ENCODE data around the gene GARIN5A. TPM values are rescaled to one million over a fixed set of nuclear protein-coding genes. Genes with fewer than 3 reads are reported as not detected.
A peak's percentile ranks its signal among the peaks of the same experiment; 100 is the strongest.

The GARIN5A gene
- total RNA-seq, 2 experiments from 2014 or later: 0.77 to 0.88 TPM

DNA sequence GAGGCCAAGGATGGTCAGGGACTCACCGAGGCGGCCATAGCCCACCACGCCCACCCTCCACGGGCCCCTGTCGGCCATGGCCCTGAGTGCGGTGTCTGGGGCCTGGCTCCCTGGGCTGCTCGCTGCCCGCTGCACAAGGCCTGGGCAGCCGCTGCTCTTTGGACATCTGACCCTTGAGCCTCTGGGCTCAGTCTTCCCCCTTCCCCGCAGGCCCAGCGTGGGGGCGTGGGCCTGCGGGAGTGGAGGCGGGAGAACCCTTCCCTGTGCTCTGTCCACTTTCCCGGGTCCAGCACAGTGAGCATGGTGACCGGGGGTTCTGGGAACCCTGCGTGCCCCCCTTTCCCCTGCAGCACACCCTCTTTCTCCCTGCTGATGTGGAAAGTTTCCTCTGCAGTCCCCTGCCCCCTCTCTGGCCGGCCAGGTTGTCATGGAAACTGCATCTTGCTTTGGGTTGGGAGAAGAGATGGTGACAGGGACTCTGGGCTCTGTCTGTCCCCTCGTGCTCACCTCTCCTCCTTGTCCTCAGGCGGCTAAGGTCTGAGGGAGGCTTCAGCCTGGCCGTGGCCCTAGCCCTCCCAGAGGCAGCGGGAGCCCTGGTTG lies 37.2 kb upstream of the GARIN5A start, which contains the start of gene ASPDH:
ASPDH (minus strand) TSS at position 168 of the 600 bp plus-strand sequence; CDS start at position 78, 90 bp downstream.
- POLR2A ChIA-PET: no interaction called here
- CTCF ChIA-PET: no interaction called here
- no peak for DNase-seq
- Mint-ChIP-seq H3K36me3 (peaks cover 3% of the 10 kb centered on the region), H3K9me3 (no peaks in the 10 kb centered on the region), H3K4me1 (ENCODE audit: low read depth) (peaks cover 18% of the 10 kb centered on the region), H3K27ac (no peak within 1 kb of the TSS), H3K27me3 (peaks cover 6% of the 10 kb centered on the region), H3K4me3 (no peak within 1 kb of the TSS)
- intact Hi-C loops (cut with micrococcal nuclease): no loop called here

DNA sequence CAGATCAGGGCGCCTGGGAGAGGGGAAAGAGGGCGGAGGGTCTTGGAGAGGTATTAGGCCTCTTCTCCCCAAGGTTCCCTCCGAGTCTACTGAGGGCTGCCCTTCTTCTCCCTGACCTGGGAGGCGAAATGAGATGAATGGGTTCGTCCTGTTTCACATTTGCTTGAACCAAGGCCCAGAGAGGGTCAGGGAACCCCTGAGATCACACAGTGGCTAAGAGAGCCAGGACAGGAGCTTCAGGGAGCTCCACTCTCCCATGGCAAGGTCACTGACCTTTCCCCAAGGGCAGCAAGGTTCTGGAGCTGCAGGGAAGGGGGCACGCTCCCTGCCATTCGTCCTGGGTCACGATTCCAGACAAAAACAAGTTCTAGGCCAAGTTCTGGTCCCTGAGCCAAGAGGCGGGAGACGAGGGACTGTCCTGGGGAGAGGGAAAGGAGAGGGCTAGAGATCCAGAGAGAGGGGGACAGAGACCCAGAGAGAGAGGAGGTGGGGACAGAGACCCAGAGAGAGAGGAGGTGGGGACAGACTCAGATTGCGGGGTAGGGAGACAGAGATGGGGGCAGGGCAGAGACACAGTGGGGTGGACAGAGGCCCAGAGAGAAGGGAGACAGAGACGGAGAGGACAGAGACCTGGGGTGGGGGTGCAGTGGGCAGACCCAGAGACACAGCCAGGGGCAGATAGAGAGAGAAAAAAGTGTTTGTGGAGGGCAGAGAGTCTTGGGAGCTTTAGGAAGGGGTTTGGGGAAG lies 36.5 kb upstream of the GARIN5A start:
- Mint-ChIP-seq H3K9me3 (no peaks in the 10 kb centered on the region), H3K4me3 (no peak overlapping the region)

DNA sequence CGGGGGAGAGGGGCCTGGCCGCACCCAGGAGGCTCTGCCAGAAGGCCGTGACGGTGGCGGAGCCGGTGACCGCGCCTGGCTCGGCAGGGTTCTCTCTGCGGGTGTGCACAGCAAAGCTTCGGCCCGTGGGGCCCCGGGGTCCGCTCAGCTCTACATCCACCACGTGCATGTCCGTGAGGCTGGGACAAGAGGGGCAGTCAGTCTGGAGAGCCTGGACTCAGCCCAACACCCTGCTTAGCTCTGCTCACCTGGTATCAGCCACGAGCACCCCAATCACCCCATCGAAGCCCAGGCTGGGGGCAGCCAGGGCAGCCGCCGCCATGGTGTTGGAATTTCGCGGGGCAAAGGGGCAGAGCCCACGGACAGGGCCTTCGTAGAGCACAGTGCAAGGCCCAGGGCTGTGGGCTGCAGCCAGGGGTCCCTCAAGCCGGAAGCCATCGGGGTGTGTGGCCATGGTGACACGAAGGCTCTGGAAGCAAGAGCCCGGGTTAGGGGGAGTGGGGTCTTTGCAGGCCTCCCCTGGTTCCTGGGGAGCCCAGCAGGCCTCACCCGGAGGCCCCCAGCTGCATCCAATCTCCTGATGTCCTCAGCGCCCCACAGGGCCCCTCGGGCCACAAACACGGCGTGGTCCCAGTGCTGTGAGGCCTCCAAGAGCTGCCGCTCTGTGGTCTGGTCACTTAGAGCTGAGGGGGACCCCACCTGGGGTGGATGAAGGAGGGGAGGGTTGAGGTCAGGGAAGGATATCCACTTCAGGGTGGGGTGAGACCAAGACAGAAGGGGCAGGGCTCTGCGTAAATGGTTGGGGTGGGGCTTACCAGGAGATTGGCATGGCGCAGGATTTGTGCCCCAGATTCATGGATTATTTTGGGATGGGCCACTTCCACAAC lies 35.7 kb upstream of the GARIN5A start:
- DNase-seq: no peak
- ChIA-PET CTCF (interaction anchor here (0.9 to 2.2 kb wide), 2 partner anchors 26 to 44 kb away, joined by 5 to 9 read pairs; no protein-coding TSS in a partner anchor), POLR2A (interaction anchor here (1.0 to 1.6 kb wide), 2 partner anchors 10 to 36 kb away, joined by 3 to 4 read pairs; partner anchors contain the start of genes EMC10 and GARIN5A)
- intact Hi-C loops (cut with micrococcal nuclease): no loop called here
- Mint-ChIP-seq H3K27me3 (peaks cover 5% of the 10 kb centered on the region), H3K27ac (no peak overlapping the region), H3K9me3 (no peaks in the 10 kb centered on the region), H3K36me3 (peaks cover 3% of the 10 kb centered on the region), H3K4me1 (ENCODE audit: low read depth) (peaks cover 18% of the 10 kb centered on the region), H3K4me3 (no peak overlapping the region)

More for the DNA sequence above, 36.5 kb upstream of the GARIN5A start:
- H3K36me3 Mint-ChIP-seq: peaks cover 3% of the 10 kb centered on the region
- H3K4me1 Mint-ChIP-seq (ENCODE audit: low read depth): peaks cover 18% of the 10 kb centered on the region
- no peak overlapping the region for H3K27ac Mint-ChIP-seq
- intact Hi-C loops (cut with micrococcal nuclease): no loop called here
- ChIA-PET CTCF (no interaction called here), POLR2A (no interaction called here)
- H3K27me3 Mint-ChIP-seq: peaks cover 5% of the 10 kb centered on the region
- DNase-seq: no peak

DNA sequence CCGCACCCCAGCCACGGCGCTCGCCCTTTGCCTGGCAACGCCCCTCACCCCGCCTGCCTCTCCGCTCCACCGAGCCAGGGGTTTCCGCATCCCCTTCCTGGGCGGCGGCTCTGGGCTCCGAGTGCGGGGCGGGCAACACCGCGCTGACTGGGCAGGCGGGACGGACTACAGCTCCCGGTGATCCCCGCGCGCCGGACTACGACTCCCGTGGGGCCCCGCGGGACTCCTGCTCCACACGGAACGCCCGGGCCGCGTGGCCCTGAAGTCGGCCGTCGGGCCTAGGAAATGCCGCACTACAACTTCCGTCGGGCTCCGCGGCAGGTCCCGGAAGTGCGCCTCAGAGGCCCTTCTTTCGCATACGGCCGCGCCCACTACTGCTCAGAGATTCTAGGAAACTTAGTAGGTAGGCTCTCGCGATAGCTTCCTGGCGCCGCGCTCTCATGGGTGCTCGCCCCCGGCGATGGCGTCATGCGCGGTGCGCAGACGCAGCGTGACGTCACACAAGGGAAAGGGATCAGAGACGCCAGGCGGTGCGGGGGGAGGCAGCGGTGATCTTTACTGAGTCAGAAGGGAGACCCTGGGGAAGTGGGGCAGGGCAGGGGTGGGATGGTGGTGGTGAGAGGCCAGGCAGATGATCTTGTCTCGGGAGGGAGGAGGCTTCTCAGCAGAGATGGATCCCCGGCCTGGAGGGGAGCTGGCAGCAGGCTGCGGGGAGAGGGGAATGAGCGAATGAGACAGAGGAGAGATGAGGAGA lies 34.6 kb upstream of the GARIN5A start, which contains the start of gene JOSD2:
JOSD2 (minus strand) TSS at position 123 of the 754 bp plus-strand sequence. CDS start 760 bp downstream, outside the sequence.
- intact Hi-C loops (cut with micrococcal nuclease): loop anchor here (1.0 to 2.0 kb wide), 5 partner anchors 35 to 598 kb away; partner anchors contain the start of genes CTU1, EMC10, GARIN5A and VRK3
- Mint-ChIP-seq H3K36me3 (peaks cover 3% of the 10 kb centered on the region), H3K9me3 (no peaks in the 10 kb centered on the region), H3K4me1 (ENCODE audit: low read depth) (peaks cover 18% of the 10 kb centered on the region), H3K27me3 (peaks cover 5% of the 10 kb centered on the region), H3K4me3 (peak within 1 kb of the TSS; percentile 87), H3K27ac (peak within 1 kb of the TSS; percentile 82)
- peak; percentile 98 for DNase-seq
- POLR2A ChIA-PET: interaction anchor here (0.6 to 1.6 kb wide), 6 partner anchors 11 to 154 kb away, joined by 3 to 6 read pairs (median 4); partner anchors contain the start of genes EMC10, GARIN5A and NR1H2
- CTCF ChIA-PET: interaction anchor here (0.8 to 2.2 kb wide), 4 partner anchors 25 to 154 kb away, joined by 4 to 9 read pairs (median 5); no protein-coding TSS in a partner anchor

DNA sequence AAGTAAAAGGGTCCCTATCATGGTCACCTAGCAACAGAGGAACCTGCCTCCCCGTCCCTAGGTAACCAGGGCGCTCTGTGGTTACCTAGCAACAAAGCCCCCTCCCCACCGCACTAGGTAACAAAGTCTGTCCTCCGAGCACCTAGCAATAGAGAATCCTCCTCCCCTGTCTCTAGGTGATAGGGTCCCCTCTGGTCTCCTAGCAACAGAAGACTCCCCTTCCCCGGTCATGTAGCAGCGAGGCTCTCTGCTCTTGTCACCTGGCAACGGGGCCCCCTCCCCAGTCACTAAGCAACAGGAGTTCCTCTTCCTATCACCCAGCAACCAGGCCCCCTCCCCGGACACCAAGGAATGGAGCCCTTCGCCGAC lies 34.0 kb upstream of the GARIN5A start:
- Mint-ChIP-seq H3K27ac (peak overlapping the region; percentile 82), H3K27me3 (peaks cover 5% of the 10 kb centered on the region)
- POLR2A ChIA-PET: interaction anchor here (0.6 to 1.0 kb wide), 4 partner anchors 32 to 153 kb away, joined by 3 to 6 read pairs (median 4); partner anchors contain the start of gene NR1H2

DNA sequence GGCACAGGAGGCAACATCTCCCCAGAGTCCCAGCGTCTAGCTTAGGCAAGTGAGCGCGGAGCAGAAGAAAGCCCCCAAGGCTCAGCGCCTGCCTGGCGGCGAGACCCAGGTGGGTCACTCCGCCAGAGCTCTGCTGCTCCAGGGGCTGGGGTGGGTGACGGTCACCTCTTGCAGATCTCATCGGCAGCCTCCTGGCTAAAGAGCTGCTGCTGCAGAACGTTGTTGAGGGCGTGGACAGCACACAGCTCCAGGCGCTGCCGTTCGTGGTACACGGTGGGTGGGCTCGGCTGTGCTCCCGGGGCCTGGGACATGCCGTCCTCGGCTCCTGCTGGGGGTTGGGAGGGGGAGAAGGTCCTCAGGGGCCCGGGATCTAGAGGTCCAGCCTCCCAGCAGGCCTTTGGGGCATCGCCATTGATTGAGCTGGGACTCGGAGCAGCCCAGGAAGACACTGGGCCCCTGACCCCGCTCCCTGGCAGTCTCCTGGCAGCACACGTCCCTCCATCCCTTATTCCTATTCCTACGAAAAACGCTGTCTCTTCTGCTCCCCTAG lies 33.5 kb upstream of the GARIN5A start:
- Mint-ChIP-seq H3K36me3 (peaks cover 3% of the 10 kb centered on the region), H3K4me3 (peak overlapping the region; percentile 87), H3K27ac (peak overlapping the region; percentile 82), H3K4me1 (ENCODE audit: low read depth) (peaks cover 18% of the 10 kb centered on the region), H3K27me3 (peaks cover 5% of the 10 kb centered on the region), H3K9me3 (no peaks in the 10 kb centered on the region)
- ChIA-PET CTCF (interaction anchor here (1.2 to 2.2 kb wide), 2 partner anchors 22 to 46 kb away, joined by 3 to 9 read pairs; no protein-coding TSS in a partner anchor), POLR2A (no interaction called here)
- DNase-seq: no peak
- intact Hi-C loops (cut with micrococcal nuclease): loop anchor here (2.0 kb wide), 2 partner anchors 149 to 599 kb away; partner anchors contain the start of gene CTU1

More for the DNA sequence above, 34.0 kb upstream of the GARIN5A start:
- peak overlapping the region; percentile 87 for H3K4me3 Mint-ChIP-seq
- intact Hi-C loops (cut with micrococcal nuclease): loop anchor here (1.0 to 2.0 kb wide), 5 partner anchors 34 to 598 kb away; partner anchors contain the start of genes CTU1, EMC10, GARIN5A and VRK3
- peaks cover 18% of the 10 kb centered on the region for H3K4me1 Mint-ChIP-seq (ENCODE audit: low read depth)
- H3K36me3 Mint-ChIP-seq: peaks cover 3% of the 10 kb centered on the region
- DNase-seq: no peak
- H3K9me3 Mint-ChIP-seq: no peaks in the 10 kb centered on the region
- CTCF ChIA-PET: interaction anchor here (0.8 to 2.2 kb wide), 3 partner anchors 24 to 154 kb away, joined by 4 to 9 read pairs (median 5); no protein-coding TSS in a partner anchor

DNA sequence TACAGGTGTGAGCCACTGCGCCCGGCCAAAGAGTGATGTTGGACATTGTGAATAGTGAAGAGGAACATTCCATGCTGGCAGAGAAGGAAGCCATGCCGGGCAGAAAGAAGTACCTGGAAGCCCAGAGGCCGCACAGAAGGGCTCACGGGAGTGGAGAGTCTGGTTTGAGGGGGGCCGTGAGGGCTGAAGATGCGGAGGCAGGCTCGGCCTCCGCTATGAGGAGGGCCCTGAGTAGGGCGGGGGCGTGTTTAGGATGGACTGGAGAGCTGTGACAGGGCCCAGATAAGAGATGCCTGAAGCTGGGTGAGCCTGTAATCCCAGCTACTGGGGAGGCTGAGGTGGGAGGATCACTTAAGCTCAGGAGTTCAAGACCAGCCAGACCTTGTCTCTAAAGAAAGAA lies 32.7 kb upstream of the GARIN5A start:
- no peaks in the 10 kb centered on the region for H3K9me3 Mint-ChIP-seq
- peaks cover 3% of the 10 kb centered on the region for H3K36me3 Mint-ChIP-seq
- CTCF ChIA-PET: interaction anchor here (0.6 to 1.2 kb wide), 3 partner anchors 21 to 35 kb away, joined by 3 to 6 read pairs (median 4); no protein-coding TSS in a partner anchor
- peak overlapping the region; percentile 42 for H3K27ac Mint-ChIP-seq
- peaks cover 17% of the 10 kb centered on the region for H3K4me1 Mint-ChIP-seq (ENCODE audit: low read depth)
- no peak for DNase-seq
- POLR2A ChIA-PET: no interaction called here
- intact Hi-C loops (cut with micrococcal nuclease): no loop called here
- peak overlapping the region; percentile 45 for H3K4me3 Mint-ChIP-seq
- H3K27me3 Mint-ChIP-seq: peaks cover 5% of the 10 kb centered on the region

DNA sequence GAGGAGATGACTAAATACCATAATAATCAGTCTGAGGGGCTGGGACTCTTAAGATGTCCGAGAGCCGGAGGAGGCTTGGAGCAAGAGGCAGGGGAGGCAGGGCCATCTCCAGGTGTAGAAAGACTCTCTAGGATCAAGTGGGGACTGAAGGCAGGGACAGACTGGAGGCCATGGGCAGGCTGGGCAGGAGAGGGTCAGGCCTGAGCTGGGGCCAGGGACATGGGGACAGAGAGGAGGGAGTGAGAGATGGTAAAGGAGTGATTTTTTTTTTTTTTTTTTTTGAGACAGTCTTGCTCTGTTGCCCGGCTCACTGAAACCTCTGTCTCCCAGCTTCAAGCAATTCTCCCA lies 32.2 kb upstream of the GARIN5A start:
- no peak overlapping the region for H3K27ac Mint-ChIP-seq
- no peak overlapping the region for H3K4me3 Mint-ChIP-seq
- ChIA-PET POLR2A (no interaction called here), CTCF (interaction anchor here (1.1 to 1.2 kb wide), 2 partner anchors 20 to 22 kb away, joined by 3 to 4 read pairs; no protein-coding TSS in a partner anchor)
- H3K9me3 Mint-ChIP-seq: no peaks in the 10 kb centered on the region
- peaks cover 3% of the 10 kb centered on the region for H3K36me3 Mint-ChIP-seq
- peaks cover 15% of the 10 kb centered on the region for H3K4me1 Mint-ChIP-seq (ENCODE audit: low read depth)
- peaks cover 3% of the 10 kb centered on the region for H3K27me3 Mint-ChIP-seq
- no peak for DNase-seq
- intact Hi-C loops (cut with micrococcal nuclease): no loop called here

DNA sequence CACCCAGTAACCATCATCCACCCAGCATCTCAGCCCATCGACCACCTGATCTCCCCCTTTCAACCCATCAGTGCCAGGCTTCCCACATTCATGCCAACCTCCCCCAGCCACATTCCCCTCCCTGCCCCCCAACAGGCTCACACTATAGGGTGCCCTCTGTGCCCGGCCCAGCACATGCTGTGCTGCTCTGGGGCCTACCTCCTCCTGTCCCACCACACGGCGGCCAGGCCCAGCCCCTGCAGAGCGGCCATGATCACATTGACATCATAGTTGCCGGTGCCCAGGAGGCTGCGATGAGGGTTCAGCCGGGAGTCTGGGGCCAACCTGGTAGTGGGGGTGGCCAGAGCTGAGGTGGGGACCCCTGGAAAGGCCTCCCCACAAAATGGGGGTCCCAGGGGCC lies 30.7 kb upstream of the GARIN5A start:
- peaks cover 3% of the 10 kb centered on the region for H3K36me3 Mint-ChIP-seq
- ChIA-PET CTCF (no interaction called here), POLR2A (no interaction called here)
- peaks cover 15% of the 10 kb centered on the region for H3K4me1 Mint-ChIP-seq (ENCODE audit: low read depth)
- no peaks in the 10 kb centered on the region for H3K27me3 Mint-ChIP-seq
- no peak overlapping the region for H3K27ac Mint-ChIP-seq
- intact Hi-C loops (cut with micrococcal nuclease): no loop called here
- DNase-seq: no peak
- no peaks in the 10 kb centered on the region for H3K9me3 Mint-ChIP-seq
- no peak overlapping the region for H3K4me3 Mint-ChIP-seq

DNA sequence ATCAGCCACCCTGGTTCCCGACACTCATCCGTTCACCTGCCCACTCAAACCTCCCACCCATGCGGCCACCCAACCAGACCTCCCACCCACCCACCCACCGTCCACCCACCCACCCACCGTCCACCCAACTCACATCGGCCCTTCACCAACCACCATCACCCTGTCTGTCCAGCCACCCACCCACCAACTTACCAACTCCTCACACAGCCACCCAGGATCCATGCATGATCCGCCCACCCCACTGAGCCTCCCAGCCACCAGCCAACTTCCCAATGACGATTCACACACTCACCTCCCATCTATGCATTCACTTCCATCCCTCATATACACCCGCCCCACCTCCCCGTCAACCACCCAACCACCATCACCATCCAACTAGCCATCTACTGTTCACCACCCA lies 30.1 kb upstream of the GARIN5A start:
- H3K36me3 Mint-ChIP-seq: peaks cover 4% of the 10 kb centered on the region
- H3K27ac Mint-ChIP-seq: no peak overlapping the region
- DNase-seq: no peak
- H3K27me3 Mint-ChIP-seq: no peaks in the 10 kb centered on the region
- CTCF ChIA-PET: no interaction called here
- no peak overlapping the region for H3K4me3 Mint-ChIP-seq
- intact Hi-C loops (cut with micrococcal nuclease): no loop called here
- no peaks in the 10 kb centered on the region for H3K9me3 Mint-ChIP-seq
- POLR2A ChIA-PET: no interaction called here
- peaks cover 13% of the 10 kb centered on the region for H3K4me1 Mint-ChIP-seq (ENCODE audit: low read depth)
